ENCODE measurements around the gene HOGA1.

DNA sequence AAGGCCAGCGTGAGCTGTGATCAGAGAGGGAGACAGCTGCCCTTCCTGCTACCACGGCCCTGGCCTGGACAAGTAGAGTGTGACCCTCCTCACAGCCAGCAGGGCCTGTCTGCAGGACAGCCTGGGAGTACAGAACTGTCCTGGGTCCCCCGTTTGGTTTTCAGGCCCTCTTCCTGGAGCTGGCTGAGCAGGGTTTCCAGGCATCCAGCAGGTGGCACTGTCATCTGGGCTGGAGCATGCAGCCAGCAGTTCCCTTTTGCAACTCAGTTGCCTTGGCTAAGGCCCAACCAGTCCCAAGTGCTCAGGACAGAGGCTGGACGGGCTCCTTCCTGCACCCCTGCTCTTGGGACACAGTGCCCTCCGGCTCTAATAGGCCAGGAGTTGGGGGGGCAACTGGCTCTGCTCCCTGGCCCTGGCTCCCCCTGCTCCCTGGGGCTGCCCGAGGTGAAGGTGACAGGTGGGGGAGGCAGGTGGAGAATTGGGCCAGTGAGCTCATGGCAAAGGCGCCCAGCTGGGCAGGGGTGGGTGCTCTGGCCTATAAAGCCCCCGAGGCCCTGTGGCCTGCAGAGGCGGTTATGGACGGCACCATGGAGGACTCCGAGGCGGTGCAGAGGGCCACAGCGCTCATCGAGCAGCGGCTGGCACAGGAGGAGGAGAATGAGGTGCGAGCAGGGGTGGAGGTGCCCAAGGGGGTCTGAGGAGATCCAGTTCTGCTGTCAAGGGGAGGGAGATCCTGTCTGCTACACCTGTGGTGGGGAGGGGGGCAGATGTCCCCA lies 11.8 kb upstream of the HOGA1 start, which contains the start of gene ANKRD2:
- TF ChIP-seq, protein P1, sequence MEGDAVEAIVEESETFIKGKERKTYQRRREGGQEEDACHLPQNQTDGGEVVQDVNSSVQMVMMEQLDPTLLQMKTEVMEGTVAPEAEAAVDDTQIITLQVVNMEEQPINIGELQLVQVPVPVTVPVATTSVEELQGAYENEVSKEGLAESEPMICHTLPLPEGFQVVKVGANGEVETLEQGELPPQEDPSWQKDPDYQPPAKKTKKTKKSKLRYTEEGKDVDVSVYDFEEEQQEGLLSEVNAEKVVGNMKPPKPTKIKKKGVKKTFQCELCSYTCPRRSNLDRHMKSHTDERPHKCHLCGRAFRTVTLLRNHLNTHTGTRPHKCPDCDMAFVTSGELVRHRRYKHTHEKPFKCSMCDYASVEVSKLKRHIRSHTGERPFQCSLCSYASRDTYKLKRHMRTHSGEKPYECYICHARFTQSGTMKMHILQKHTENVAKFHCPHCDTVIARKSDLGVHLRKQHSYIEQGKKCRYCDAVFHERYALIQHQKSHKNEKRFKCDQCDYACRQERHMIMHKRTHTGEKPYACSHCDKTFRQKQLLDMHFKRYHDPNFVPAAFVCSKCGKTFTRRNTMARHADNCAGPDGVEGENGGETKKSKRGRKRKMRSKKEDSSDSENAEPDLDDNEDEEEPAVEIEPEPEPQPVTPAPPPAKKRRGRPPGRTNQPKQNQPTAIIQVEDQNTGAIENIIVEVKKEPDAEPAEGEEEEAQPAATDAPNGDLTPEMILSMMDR (IDR thresholded peaks at IDR 0.05), result peak; percentile 57 to 89 (median 70)
- no peak for TF ChIP-seq POLR2A (IDR thresholded peaks at IDR 0.05)
